Colonic mucosa (tissue), 4 donors: Measurements from ENCODE around the gene SCCPDH. TPM values are rescaled to one million over a fixed set of nuclear protein-coding genes. Genes with fewer than 3 reads are reported as not detected.
"Not testable (repeated sequence)": the region's sequence is repeated elsewhere in the genome, so short reads cannot be mapped to it uniquely, and the experiment has no call there.

Source experiments
- DNase-seq: peaks from one replicate; pipeline ENCODE4 v3.0.0-alpha.2; 2020
- H3K27ac ChIP-seq: fragments of 200-600 bp; one replicate; pipeline ENCODE4 v1.8.0; 2021
- H3K27me3 ChIP-seq: fragments of 200-600 bp; one replicate; pipeline ENCODE4 v1.8.0; 2021
- H3K36me3 ChIP-seq: fragments of 200-600 bp; one replicate; pipeline ENCODE4 v1.8.0; 2021
- H3K4me1 ChIP-seq: fragments of 200-600 bp; one replicate; pipeline ENCODE4 v1.8.0; 2021; ENCODE audit warnings: mild to moderate bottlenecking
- H3K4me3 ChIP-seq: fragments of 200-600 bp; one replicate; pipeline ENCODE4 v1.8.0; 2021
- H3K9ac ChIP-seq, 2 donors: one replicate each; pipeline ENCODE4 v1.7.0; 2013; ENCODE audit warnings: control low read depth in 2 of 2, low read depth in 2 of 2, low read length in 2 of 2
- H3K9me3 ChIP-seq: fragments of 200-600 bp; one replicate; pipeline ENCODE4 v1.8.0; 2021
- intact Hi-C: fragments of 100-400 bp; cut with DNase I; formaldehyde crosslinking; loops from one replicate; pipeline ENCODE4 v1.14.1; 2022
- total RNA-seq, 2 donors: library from RNA; stranded (reverse); fragmentation: NEBNext Ultra II Directional in 1 of 2; extraction: Animal tissue kit (Norgen Biotek cat#: 25700) in 1 of 2; gene quantifications; one replicate each; pipeline ENCODE4 v1.2.1, GENCODE V29; 2021
- TF ChIP-seq, protein P1 (sequence below): fragments of 200-600 bp; IDR thresholded peaks from one replicate; pipeline ENCODE4 v1.8.0; 2022; ENCODE audit warnings: antibody characterized with exemption, mild to moderate bottlenecking
- donor health status: healthy.
- donor health status: DM: no; HTN: no; CAD: no.
- donor health status: DM: no; HTN: no; CAD: no.

The SCCPDH gene
- total RNA-seq, 2 donors from 2014 or later = 29.9 to 40.1 TPM

DNA sequence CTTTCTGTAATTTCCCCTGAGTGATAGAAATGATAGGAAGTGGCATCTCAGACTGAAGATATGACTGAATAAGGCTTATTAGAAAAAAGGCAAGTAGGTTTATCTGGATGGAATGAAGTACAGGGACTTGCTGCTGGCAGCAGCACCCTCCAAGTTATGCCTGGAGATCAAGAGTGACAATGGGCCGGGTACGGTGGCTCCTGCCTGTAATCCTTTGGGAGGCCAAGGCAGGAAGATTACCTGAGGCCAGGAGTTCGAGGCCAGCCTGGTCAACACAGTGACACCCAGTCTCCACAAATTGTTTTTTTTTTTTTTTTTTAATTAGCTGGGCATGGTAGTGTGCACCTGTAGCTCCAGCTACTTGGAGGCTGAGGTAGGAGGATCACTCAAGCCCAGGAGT is 87.8 kb downstream of the SCCPDH start:
- Histone ChIP-seq H3K27ac (no peak overlapping the region), H3K9me3 (no peaks in the 10 kb centered on the region), H3K4me1 (no peaks in the 10 kb centered on the region), H3K27me3 (no peaks in the 10 kb centered on the region), H3K9ac (no peak overlapping the region), H3K36me3 (no peaks in the 10 kb centered on the region), H3K4me3 (no peak overlapping the region)
- intact Hi-C loops = no loop called here
- TF ChIP-seq, protein P1, sequence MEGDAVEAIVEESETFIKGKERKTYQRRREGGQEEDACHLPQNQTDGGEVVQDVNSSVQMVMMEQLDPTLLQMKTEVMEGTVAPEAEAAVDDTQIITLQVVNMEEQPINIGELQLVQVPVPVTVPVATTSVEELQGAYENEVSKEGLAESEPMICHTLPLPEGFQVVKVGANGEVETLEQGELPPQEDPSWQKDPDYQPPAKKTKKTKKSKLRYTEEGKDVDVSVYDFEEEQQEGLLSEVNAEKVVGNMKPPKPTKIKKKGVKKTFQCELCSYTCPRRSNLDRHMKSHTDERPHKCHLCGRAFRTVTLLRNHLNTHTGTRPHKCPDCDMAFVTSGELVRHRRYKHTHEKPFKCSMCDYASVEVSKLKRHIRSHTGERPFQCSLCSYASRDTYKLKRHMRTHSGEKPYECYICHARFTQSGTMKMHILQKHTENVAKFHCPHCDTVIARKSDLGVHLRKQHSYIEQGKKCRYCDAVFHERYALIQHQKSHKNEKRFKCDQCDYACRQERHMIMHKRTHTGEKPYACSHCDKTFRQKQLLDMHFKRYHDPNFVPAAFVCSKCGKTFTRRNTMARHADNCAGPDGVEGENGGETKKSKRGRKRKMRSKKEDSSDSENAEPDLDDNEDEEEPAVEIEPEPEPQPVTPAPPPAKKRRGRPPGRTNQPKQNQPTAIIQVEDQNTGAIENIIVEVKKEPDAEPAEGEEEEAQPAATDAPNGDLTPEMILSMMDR = no peak
- no peak for DNase-seq

DNA sequence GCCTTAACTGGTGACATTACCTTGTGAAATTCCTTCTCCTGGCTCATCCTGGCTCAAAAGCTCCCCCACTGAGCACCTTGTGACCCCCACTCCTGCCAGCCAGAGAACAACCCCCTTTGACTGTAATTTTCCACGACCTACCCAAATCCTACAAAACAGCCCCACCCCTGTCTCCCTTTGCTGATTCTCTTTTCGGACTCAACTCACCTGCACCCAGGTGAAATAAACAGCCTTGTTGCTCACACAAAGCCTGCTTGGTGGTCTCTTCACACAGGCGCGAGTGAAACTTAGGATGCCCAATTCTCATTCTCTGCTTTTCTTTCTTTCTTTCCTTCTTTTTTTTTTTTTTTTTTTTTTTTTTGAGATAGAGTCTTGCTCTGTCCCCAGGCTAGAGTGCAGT is 89.1 kb downstream of the SCCPDH start:
- H3K27me3 ChIP-seq, H3K9me3 ChIP-seq, H3K36me3 ChIP-seq, H3K4me3 ChIP-seq, H3K4me1 ChIP-seq, DNase-seq, intact Hi-C loops, H3K9ac ChIP-seq, H3K27ac ChIP-seq: not testable (repeated sequence)

DNA sequence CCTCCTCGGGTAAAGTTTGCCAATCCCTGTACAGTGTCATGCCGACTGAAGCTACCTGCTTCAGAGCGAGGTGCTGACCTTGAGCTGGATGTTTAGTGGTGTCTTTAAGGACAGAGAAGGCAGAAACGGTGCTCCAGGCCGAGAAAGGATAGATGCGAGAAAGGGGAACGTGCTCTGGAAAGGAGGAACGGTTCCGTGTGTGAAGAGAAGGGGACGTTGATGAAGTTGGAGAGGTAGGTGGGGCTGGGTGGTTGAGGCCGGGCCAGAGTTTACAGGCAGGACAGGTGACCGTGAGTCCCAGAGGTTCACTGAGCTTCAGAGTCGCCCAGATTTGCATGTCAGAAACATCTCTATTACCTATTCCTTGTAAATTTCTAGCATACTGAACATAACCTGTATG is 90.7 kb downstream of the SCCPDH start:
- H3K36me3 ChIP-seq = no peaks in the 10 kb centered on the region
- TF ChIP-seq, protein P1 = no peak

DNA sequence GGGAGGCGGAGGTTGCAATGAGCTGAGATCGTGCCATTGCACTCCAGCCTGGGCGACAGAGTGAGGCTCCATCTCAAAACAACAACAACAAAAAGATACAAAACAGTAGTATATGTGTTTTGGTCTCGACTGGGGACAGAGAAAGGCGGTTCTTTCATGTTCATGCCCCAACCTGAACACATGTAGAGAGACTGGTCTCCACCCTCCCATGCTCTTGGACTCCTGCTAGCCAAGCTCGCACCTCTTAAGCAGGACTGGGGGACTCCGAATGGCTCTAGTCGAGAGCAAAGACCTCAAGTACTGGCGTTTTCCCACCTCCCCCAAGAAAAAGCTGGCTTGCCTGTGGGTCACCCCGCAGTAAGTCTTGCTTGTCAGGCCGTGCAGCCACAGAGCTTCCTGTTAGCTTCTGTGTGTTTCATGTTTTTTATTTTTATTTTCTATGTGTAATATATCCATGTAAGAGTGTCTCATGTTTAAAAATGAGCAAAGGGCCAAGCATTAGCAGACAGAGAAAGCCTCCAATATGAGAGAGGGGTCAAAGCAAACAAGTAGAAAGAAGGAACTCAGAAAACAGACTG is 91.6 kb downstream of the SCCPDH start:
- Histone ChIP-seq H3K36me3 (no peaks in the 10 kb centered on the region), H3K9me3 (no peaks in the 10 kb centered on the region), H3K4me1 (no peaks in the 10 kb centered on the region), H3K4me3 (no peak overlapping the region), H3K27ac (no peak overlapping the region), H3K27me3 (no peaks in the 10 kb centered on the region), H3K9ac (no peak overlapping the region)
- intact Hi-C loops = no loop called here
- DNase-seq = no peak
- TF ChIP-seq, protein P1 = no peak

More for the DNA sequence above, 90.7 kb downstream of the SCCPDH start:
- Histone ChIP-seq H3K27ac (no peak overlapping the region), H3K9me3 (no peaks in the 10 kb centered on the region), H3K4me1 (no peaks in the 10 kb centered on the region), H3K4me3 (no peak overlapping the region), H3K27me3 (no peaks in the 10 kb centered on the region), H3K9ac (no peak overlapping the region)
- intact Hi-C loops = no loop called here
- no peak for DNase-seq

Other genes starting within 250 kb of the SCCPDH start
- 10 to 100 TPM; 16.2 to 16.4 TPM for gene SMYD3, start 217.1 kb upstream of the SCCPDH start, total RNA-seq
- 10 to 100 TPM; 11.3 to 14.0 TPM for gene TFB2M, start 158.1 kb upstream of the SCCPDH start, total RNA-seq
- 10 to 100 TPM; 20.9 to 43.1 TPM for gene CNST, start 158.0 kb upstream of the SCCPDH start, total RNA-seq
- 10 to 100 TPM; 22.8 to 24.5 TPM for gene AHCTF1, start 207.5 kb downstream of the SCCPDH start, total RNA-seq